Ammon's horn (tissue), 1 donor: Measurements from ENCODE around the gene POT1.

Experiments used
- DNase-seq: peaks from one replicate; pipeline ENCODE4 v3.0.0-alpha.2; 2016; ENCODE audit warnings: low spot score

POT1 gene

DNA sequence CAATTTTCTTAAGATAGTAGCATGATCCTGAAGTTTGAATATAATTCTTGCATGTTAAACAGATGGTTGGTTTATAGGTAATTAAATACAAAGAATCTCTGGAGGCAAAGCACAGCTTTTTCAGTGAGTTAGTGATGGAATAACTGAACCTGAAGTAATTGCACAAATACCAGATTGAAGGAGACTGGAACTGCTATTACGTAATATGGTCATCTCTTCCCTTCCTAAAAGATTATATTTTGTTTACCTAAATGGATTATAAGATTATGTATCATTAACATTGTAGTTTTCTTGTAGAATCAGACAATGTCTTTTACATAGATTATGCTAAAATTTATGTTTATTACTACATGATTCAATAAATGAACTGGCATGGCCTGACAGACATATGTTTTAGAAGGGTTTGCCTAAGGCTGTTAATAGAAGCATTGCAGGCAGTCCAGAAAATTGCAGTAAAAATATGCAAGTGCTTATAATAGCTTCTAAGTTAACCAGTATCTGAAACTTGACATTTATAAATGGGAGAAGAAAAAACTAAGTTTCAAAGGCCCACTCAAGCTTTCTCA lies 128.2 kb downstream of the POT1 start:
- no peak for DNase-seq

GRCh38 chr7:124800386-124800785 lies 129.2 kb downstream of the POT1 start:
- DNase-seq: no peak

DNA sequence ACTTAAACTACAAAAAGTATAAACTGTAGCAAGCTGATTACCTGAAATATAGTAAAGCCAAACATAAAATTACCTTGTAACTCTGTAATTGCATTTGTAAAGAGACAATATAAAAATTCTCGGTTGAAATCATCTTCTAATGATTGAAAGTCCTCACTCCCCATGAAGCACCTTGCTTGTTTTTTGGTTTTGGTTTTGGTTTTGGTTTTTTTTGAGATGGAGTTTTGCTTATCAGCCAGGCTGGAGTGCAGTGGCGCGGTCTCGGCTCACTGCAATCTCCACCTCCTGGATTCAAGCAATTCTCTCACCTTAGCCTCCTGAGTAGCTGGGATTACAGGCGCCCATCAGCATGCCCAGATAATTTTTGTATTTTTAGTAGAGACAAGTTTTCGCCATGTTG lies 130.2 kb downstream of the POT1 start:
- no peak for DNase-seq

DNA sequence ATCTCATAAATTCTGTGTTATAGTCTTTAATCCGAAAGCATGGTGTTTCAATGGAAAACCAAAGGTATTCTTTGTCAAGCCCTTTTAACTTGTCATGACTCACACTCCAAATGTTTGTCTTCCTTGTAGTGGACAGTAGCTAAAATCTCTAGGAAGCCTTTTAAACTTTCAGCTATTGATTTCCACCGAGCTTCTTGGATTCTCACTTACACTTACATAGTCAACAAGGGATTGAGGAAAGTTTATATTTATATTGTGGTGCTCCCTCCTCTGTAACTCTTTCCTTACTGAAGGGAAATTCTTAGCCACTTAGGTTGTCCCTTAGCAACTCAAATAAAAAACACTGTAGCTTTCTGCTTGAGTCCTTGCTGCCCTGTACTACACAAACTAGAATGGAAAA lies 132.9 kb downstream of the POT1 start:
- DNase-seq: no peak

GRCh38 chr7:124792696-124793095 lies 136.9 kb downstream of the POT1 start:
- no peak for DNase-seq

DNA sequence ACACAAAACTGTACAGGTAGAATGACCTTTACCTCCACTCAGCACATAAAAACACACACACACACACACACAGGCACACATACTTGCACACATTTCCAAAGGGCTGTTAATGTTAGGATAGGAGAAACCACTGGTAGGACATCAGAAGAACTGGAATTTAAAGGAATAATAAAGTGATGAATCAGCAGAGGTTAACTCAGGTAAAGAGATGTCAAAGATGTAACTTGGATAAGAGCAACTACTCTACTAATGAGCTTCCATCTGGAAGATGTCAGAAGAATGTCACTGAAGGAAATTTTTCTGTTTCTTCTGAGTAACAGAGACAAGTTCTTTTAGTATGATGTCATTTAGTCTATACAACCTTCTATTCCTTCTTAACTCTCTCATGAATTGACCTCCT lies 137.6 kb downstream of the POT1 start:
- no peak for DNase-seq

GRCh38 chr7:124791426-124791825 lies 138.2 kb downstream of the POT1 start:
- DNase-seq: no peak

DNA sequence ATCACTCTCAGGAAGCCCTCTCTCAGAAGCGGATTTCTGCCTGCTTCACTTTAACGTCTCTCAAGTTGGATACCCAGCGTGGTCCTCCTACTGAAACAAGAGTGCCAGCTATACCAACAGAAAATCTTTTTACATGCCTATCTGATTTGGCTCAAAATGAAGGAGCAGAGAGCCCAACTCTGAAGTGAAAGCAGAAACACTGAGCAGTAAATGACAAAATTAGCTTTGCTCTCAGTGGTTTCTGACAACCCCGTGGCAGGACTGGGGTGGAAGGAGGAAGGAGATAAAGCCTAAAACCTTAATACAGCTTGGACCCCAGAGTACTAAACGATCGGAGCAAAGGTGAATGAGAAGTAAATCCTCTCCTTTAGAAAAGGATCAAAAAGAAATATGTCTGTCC lies 139.0 kb downstream of the POT1 start:
- no peak for DNase-seq

DNA sequence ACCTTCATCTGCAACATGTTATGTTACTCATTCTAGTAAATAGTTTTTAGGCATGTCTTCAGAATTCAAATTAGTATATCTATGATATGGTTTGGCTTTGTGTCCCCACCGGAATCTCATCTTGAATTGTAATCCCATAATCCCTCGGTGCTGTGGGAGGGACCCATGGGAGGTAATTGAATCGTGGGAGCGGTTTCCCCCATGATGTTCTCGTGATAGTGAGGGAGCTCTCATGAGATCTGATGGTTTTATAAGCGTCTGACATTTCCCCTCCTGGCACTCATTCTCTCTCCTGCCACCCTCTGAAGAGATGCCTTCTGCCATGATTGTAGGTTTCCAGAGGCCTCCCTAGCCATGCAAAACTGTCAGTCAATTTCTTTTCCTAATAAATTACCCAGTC lies 143.6 kb downstream of the POT1 start:
- no peak for DNase-seq

DNA sequence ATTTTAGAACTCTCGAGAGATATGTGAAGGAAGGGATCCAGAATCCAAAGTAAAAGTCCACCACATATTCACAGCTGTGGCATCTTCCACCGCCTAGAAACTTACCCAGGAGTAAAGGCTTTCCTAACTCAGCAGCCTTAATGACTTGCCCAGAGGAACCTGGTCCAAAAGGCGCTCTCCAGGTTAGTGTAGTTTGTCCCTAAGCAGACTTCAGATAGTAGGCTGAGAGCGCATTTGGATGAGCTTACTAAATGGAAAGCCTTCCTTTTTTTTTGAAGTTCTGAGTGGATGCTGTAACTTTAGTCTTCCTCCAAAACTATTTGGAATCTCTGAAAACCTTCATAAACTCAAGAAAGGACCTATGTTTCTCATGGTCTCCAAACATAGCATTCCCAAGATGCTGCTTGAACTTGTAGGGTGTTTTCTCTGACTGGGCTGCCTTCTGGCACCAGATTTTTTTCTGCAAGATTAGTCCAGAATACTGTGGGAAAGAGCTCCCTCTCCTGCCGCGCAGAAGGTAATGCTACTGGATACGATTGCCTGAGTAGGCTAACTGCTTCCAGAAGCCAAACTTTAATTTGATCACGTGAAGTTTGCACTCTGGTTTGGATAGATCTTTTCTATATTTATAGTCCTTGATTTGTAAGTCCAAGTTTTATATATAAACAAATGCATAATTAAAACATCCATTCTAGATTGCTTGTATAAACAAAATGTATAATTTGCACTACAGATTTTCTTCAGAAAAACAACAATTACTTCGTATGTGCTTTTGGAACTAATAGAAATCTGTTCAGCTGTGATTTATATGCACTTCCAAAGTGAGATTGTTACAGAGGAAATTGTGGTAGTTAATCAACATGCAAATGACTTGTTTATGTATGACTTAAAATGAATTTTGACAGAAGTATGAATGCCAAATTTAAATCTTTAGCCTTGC lies 144.5 kb downstream of the POT1 start:
- peak; percentile 87 for DNase-seq

DNA sequence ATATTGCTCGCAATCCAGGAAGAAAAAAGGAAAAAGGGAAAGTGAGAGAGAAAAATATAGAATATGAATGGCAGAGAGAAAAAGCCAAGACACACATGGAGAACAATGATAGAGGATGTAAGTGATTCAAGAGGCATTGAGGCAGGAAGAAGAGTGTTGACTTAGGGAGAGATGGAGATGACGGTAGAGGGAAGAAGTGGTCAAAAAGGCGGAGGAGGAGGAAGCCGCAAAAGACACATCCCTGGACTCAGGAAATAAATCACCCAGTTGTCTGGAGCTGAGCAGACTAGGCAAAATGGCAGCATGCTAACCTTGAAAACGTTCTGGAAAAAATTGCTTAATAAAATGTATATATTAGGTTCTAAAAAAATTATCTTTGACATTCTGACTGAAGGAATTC lies 146.4 kb downstream of the POT1 start:
- DNase-seq: no peak

- DNase-seq: no peak
Measured at GRCh38 chr7:124781907-124782734, 147.5 kb downstream of the POT1 start.

GRCh38 chr7:124781418-124781817 lies 148.2 kb downstream of the POT1 start:
- DNase-seq: no peak

DNA sequence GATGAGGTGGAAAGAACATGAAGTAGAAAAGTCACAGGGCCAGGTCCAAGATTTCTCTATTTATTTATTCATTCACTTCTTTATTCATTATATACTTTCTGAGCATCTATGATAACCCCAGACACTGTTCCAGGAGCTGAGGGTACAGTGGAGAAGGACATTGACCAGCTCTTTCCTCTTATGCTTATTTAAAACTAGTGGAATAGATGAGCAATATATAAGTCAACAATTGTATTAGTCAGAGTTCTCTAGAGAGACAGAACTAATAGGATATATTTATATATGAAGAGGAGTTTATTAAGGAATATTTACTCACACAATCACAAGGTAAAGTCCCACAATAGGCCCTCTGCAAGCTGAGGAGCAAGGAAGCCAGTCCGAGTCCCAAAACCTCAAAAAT lies 149.0 kb downstream of the POT1 start:
- no peak for DNase-seq

DNA sequence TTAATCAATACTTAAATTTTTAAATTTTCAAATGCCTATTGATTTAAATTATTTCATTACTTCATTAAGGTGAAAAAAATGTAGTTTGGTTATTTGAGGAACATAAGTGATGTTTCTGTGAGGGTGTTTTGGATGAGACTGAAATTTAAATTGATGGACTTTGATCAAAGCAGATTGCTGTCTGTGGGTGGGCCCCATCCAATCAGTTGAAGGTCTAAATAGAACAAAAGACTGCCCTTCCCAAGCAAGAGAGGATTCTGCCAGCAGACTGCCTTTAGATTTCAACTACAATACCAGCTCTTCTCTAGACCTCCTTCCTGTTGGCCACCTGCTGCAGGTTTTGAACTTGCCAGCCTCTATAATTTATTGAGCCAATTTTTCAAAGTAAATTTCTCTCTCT lies 149.6 kb downstream of the POT1 start:
- DNase-seq: no peak

- no peak for DNase-seq
Measured at GRCh38 chr7:124779620-124780019, 150.0 kb downstream of the POT1 start.

DNA sequence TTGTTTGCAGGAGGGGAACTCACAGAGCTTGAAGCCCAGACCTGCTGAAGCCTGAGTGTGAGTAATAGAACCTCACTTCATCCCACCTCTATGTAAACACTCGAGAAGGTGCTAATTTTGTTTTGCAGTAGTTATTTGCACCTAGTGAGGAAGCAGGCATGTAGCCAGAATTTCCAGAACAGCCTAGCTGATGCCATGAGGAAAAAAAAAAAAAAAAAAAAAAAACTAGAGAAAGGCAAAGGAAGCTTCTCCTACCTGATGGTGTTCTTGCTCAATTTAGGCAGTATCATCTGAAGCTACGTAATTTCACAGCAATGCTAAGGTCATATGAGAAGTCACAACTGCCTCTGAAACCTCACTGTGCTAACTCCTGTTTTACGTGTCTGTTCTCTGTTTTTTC lies 150.4 kb downstream of the POT1 start:
- DNase-seq: no peak

- DNase-seq: no peak
Measured at GRCh38 chr7:124777268-124777667, 152.4 kb downstream of the POT1 start.

GRCh38 chr7:124776153-124776552 lies 153.5 kb downstream of the POT1 start:
- no peak for DNase-seq

GRCh38 chr7:124775422-124775821 lies 154.2 kb downstream of the POT1 start:
- no peak for DNase-seq

GRCh38 chr7:124773938-124774337 lies 155.7 kb downstream of the POT1 start:
- DNase-seq: no peak

GRCh38 chr7:124773339-124773738 lies 156.3 kb downstream of the POT1 start:
- no peak for DNase-seq
